22Rv1 (cell line): Measurements from ENCODE around the gene ARMC7.

Experiments
- H3K27ac ChIP-seq: fragments of 450-650 bp; 2 replicates; pipeline ENCODE4 v1.5.1; 2017
- ZFX ChIP-seq: fragments of 450-650 bp; IDR thresholded peaks from 2 replicates; pipeline ENCODE4 v1.6.1; 2017; ENCODE audit warnings: antibody characterized with exemption, borderline replicate concordance
- TF ChIP-seq, protein P1 (sequence below): fragments of 450-650 bp; IDR thresholded peaks from 2 replicates; pipeline ENCODE4 v1.5.1; 2017; ENCODE audit warnings: mild to moderate bottlenecking

The ARMC7 gene

DNA sequence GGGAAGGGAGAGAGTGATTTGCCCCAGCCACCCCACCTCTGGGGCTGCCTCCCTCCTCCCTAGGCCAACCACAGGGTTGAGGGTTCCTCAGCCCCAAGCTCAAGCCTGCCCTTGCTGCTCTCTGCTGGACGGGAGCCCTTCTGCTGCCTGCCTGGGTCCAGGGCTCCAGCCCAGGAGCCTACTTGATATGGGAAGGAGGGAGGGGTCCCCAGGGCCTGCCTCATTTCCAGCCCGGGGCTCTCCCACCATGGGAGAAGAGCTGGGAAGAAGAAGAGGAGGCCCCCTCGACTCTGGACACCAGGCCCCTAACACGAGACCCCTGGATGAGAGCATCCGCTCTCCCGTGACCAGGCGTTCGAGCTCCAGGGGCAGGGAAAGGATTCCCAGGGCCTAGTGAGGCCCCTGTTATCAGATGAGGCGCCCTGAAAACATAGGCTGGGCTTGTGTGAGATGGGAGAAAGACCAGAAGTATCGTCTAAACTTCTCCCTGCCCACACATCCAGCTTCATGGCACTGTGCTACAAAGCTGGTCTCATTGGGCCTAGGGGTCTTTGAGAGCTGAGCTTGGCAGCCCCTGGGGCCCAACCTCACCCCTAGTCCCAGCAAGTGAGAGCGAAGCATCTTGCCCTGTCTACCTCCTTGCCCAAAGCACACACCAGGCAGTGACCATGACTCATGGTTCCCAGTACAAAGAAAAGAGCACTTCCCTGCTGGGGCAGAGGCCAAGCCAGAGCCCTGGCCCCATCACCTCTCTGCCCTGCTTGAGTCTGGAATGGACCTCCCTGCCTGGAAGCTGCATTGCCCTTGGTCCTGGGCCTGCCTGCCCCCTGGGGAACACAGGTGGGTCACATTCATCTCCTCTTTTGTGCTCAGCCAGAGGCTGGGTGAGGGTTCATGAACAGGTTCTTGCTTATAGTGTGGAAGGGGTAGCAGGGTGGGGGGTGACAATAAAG, 21.0 kb upstream of the ARMC7 start:
- TF ChIP-seq, protein P1, sequence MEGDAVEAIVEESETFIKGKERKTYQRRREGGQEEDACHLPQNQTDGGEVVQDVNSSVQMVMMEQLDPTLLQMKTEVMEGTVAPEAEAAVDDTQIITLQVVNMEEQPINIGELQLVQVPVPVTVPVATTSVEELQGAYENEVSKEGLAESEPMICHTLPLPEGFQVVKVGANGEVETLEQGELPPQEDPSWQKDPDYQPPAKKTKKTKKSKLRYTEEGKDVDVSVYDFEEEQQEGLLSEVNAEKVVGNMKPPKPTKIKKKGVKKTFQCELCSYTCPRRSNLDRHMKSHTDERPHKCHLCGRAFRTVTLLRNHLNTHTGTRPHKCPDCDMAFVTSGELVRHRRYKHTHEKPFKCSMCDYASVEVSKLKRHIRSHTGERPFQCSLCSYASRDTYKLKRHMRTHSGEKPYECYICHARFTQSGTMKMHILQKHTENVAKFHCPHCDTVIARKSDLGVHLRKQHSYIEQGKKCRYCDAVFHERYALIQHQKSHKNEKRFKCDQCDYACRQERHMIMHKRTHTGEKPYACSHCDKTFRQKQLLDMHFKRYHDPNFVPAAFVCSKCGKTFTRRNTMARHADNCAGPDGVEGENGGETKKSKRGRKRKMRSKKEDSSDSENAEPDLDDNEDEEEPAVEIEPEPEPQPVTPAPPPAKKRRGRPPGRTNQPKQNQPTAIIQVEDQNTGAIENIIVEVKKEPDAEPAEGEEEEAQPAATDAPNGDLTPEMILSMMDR = no peak
- no peak for TF ChIP-seq ZFX
- no peak overlapping the region for H3K27ac ChIP-seq

DNA sequence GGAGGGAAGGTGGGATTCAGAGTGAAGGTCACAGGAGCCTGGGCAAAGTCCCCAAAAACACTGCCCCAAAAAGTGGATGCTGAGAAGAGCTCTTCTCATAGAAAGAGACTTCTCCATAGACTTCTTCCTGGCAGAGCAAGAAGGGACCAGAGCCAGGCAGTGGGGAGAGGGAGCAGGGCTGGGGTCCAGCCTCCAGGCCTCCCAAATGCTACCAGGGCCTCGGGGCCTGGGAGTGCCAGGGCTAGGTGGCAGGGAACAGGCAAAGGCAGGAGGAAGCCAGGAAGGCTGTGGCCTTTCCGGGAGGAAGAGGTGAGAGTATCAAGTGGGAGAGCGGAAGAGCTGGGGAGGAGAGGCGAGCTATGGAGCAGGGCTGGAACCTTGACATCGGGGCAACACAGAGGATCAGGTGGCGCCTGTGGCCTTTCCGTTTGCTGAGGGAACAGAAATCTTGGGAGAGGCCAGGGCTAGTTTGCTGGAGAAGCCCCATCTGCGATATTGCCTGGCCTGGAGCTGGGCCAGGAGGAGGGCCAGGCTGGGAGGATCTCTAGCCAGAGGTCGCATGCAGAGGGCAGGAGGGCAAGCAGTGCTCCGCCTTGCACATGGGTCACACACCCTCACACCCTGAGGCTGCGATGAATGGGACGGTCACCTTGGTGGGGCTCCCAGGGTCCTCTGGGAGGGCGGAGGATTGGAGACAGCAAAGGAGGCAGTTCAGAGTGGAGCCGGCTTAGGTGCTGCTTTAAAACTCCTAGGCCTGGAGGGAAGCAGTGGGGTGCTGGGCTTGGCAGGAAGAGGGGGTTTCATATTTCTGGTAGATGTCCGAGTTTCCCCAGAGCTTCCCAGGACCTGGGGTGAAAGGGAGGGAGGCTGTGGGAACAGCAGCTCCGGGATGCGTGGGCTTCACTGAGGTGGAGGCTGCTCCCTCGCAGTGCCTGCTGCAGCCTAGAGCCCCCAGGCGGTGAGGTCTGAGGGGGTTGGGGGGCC, 18.6 kb upstream of the ARMC7 start:
- no peak overlapping the region for H3K27ac ChIP-seq
- TF ChIP-seq ZFX = no peak
- TF ChIP-seq, protein P1 = no peak

DNA sequence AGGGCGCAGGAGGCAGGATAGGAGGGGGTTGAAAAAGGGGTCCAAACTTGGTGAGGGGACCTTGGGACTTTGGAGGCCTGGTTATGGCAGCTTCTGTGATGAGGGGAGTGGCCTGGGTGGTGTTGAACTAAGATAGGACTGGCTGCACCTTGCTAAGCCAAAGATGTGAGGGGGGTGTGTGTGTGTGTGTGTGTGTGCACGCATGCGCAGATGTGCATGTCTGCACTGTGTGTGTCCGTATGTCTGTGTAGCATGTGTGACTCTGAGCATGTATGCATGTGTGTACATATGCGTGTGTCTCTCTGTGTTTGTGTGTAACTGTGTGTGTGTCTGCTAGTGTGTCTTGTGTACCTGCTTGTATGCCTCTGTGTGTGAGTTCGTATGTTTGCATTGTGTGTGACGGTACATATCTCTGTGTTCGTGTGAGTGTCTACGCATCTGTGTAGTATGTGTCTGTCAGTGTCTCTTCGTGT, 17.9 kb upstream of the ARMC7 start:
- TF ChIP-seq ZFX = no peak
- TF ChIP-seq, protein P1 = no peak
- no peak overlapping the region for H3K27ac ChIP-seq

DNA sequence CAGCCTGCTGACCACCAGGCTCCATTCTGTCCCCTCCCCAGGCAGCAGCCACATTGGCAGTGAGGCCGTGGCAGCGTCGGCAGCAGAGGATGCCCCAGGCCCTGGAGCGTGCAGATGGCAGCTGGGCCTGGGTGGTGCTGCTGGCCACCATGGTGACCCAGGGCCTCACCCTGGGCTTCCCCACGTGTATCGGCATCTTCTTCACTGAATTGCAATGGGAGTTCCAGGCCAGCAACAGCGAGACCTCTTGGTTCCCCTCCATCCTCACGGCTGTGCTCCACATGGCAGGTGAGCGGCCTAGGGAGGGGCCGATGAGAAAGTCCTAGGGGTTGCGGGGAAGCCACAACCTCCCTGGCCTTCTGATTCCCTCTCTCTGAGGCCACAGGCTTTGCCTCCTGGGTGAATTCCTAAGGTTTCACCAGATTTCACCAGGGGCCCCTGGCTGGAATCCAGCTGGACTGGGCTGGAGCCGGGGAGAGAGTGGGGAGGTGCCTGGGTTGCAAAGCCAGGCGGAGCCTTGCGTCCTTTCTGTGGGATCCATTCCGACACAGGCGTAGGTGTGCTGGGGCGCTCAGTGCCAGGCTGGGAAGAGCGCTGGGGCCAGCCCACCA, 16.1 kb upstream of the ARMC7 start:
- TF ChIP-seq, protein P1 = no peak
- no peak for TF ChIP-seq ZFX
- H3K27ac ChIP-seq = no peak overlapping the region

DNA sequence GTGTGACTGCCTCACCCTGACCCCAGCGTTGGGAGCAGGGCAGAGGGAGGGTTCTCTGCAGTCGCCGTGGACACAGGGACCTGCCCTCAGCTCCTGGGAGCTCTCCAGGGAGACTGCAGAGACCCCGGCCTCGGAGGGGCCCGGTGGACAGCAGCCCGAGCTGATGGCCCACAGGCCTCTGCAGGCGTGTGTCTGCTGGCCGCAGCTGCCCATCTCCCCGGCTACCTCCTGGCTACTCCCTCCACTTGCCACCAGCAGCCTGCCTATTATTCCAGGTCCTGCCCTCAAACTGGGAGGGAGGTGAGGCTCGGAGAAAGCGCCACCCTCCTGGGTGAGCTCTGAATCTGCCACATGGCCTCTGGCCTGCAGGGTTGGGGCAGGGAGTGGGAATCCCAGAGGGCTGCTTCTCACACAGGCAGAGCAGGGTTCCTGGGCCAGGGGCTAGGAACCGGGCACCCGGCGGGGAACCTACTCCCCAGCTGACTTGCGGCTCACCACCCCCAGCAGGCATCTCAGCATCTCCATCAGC, 14.8 kb upstream of the ARMC7 start:
- H3K27ac ChIP-seq = no peak overlapping the region
- no peak for TF ChIP-seq ZFX
- TF ChIP-seq, protein P1 = no peak

DNA sequence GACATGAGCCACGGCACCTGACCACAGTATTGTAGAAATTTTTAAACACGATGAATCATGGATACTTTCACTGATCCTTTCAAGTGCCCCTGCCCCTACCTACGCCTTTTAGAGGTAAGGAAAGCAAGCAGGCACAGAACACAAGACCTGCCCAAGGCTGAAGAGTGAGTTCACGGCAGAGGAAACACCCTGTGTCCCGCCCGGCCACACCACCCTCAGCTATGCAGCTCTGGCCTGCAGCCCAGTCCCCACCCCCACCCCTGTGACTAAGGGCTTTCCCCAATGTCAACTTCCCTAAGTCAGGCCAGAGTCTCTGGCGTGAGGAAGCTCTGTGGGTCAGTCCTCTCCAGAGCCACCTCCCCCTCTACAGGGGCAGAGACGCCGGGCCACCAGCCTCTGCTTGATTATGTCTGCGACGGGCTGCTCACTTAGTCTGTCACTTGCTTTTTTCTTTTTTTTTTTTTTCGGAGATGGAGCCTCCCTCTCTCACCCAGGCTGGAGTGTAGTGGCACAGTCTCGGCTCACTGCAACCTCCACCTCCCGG, 13.6 kb upstream of the ARMC7 start:
- no peak overlapping the region for H3K27ac ChIP-seq
- TF ChIP-seq ZFX = no peak
- TF ChIP-seq, protein P1 = no peak
